ENCODE results near the gene NLRP11.

DNA sequence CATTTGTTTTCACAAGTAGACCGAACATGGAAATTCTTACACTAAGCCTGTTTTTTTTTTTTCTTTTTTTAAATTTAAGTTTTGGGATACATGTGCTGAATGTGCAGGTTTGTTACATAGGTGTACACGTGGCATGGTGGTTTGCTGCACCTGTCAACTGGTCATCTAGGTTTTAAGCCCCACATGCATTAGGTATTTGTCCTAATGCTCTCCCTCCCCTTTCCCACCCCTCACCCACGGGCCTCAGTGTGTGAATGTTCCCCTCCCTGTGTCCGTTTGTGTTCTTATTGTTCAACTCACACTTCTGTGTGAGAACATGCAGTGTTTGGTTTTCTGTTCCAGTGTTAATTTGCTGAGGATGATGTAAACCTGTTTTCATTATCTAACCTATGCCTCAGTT is 7.1 kb upstream of the NLRP11 start:
- TF ChIP-seq POLR2A (IDR thresholded peaks at IDR 0.05; ENCODE audit: low read depth, low read length), result no peak
- TF ChIP-seq SPI1 (IDR thresholded peaks at IDR 0.05; ENCODE audit: low read depth, low read length), result no peak
- no peak for TF ChIP-seq TAF1 (IDR thresholded peaks at IDR 0.05; ENCODE audit: low read depth, low read length)
- no peak for TF ChIP-seq POLR2AphosphoS5 (IDR thresholded peaks at IDR 0.05; ENCODE audit: low read depth, low read length)
- no peak for TF ChIP-seq POU2F2 (IDR thresholded peaks at IDR 0.05; ENCODE audit: low read depth, low read length)

All from GM12891 (cell line).